Body of pancreas (tissue), 4 donors: ENCODE data around the gene CTH. TPM values are rescaled to one million over a fixed set of nuclear protein-coding genes. Genes with fewer than 3 reads are reported as not detected.
A peak's percentile ranks its signal among the peaks of the same experiment; 100 is the strongest.
"Not testable (repeated sequence)": the region's sequence is repeated elsewhere in the genome, so short reads cannot be mapped to it uniquely, and the experiment has no call there.

ENCODE experiments used
- ATAC-seq: fragments of 150-250 bp; one replicate; pipeline ENCODE4 v1.9.1; 2016
- DNase-seq, 4 donors: peaks; one replicate each; pipeline ENCODE4 v3.0.0-alpha.2; 2019
- H3K27ac ChIP-seq, 4 donors: fragments of 200-600 bp; sonication (generic); 1 replicate in 3 of 4; 2 replicates in 1 of 4; pipeline versions ENCODE4 v1.5.1 to v1.6.1; 2016 to 2019; ENCODE audit warnings: mild to moderate bottlenecking in 1 of 4, mixed read lengths in 1 of 4, moderate library complexity in 1 of 4
- H3K27me3 ChIP-seq, 2 donors: fragments of 200-600 bp; sonication (generic); one replicate each; pipeline ENCODE4 v1.6.0; 2016; ENCODE audit warnings: mild to moderate bottlenecking in 1 of 2
- H3K36me3 ChIP-seq, 2 donors: fragments of 200-600 bp; sonication (generic); replicated peaks in 1 of 2; 2 replicates each; pipeline ENCODE4 v1.5.1; 2016; ENCODE audit warnings: low read depth in 2 of 2; ENCODE audit not compliant: insufficient read depth in 1 of 2
- H3K4me1 ChIP-seq: fragments of 200-600 bp; sonication (generic); one replicate; pipeline ENCODE4 v1.6.0; 2016
- H3K4me3 ChIP-seq, 2 donors: fragments of 200-600 bp; sonication (generic); 1 replicate in 1 of 2; 2 replicates in 1 of 2; pipeline ENCODE4 v1.5.1; 2016 to 2019
- H3K9me3 ChIP-seq, 3 donors: fragments of 200-600 bp; sonication (generic); 1 replicate in 2 of 3; 2 replicates in 1 of 3; pipeline ENCODE4 v1.5.1; 2016
- POLR2A ChIP-seq, 3 donors: fragments of 450-650 bp; IDR thresholded peaks; one replicate each; pipeline ENCODE4 v1.6.1; 2016; ENCODE audit warnings: antibody characterized with exemption in 3 of 3, mild to moderate bottlenecking in 2 of 3
- WGBS, 2 donors: methylation state at CpG; one replicate each; pipeline ENCODE4 v1.1.5; 2017; 5-methylcytosine and 5-hydroxymethylcytosine counted together
- intact Hi-C: fragments of 100-400 bp; cut with DNase I; formaldehyde crosslinking; loops from one replicate; pipeline ENCODE4 v1.15.1; 2023
- total RNA-seq, 2 donors: library from RNA; depleted of rRNA; stranded (reverse); fragments of >200 nt; gene quantifications; one replicate each; pipeline ENCODE4 v1.1.0, GENCODE V29; 2016
- TF ChIP-seq, protein P1 (sequence below), 7 experiments: fragments of 450-650 bp in 4 of 7; fragments of 200-600 bp in 3 of 7; sonication (generic) in 3 of 7; IDR thresholded peaks; one replicate each; pipeline ENCODE4 v1.5.1; 2016 to 2019; ENCODE audit warnings: antibody characterized with exemption in 7 of 7

CTH gene
- total RNA-seq, 2 donors from 2014 or later, result 5.9 to 7.3 TPM

DNA sequence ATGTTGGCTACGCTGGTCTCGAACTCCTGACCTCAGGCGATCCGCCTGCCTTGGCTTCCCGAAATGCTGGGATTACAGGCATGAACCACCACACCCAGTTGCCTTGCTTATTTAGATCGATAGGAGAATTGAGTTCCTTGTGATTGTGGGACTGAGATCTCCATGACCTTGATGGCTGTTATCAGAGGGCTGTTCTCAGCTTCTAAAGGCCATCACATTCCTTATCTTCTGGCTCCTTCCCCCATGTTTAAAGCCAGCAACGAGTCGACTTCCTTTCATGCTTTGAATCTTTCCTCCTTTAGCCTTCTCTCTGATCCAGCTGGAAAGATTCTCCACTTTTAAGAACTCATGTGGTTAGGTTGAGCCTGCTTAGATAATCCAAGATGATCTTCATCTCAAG is 38.0 kb downstream of the CTH start:
- H3K27ac ChIP-seq, result no peak overlapping the region
- no peak overlapping the region for H3K4me3 ChIP-seq
- 61 to 75% methylated on average over 8 of the region's 8 CpGs for WGBS, 2 donors
- no peaks in the 10 kb centered on the region for H3K27me3 ChIP-seq
- no peaks in the 10 kb centered on the region for H3K4me1 ChIP-seq
- no peaks in the 10 kb centered on the region for H3K9me3 ChIP-seq
- intact Hi-C loops, result no loop called here
- TF ChIP-seq POLR2A (IDR thresholded peaks at IDR 0.05), result no peak
- TF ChIP-seq, protein P1, sequence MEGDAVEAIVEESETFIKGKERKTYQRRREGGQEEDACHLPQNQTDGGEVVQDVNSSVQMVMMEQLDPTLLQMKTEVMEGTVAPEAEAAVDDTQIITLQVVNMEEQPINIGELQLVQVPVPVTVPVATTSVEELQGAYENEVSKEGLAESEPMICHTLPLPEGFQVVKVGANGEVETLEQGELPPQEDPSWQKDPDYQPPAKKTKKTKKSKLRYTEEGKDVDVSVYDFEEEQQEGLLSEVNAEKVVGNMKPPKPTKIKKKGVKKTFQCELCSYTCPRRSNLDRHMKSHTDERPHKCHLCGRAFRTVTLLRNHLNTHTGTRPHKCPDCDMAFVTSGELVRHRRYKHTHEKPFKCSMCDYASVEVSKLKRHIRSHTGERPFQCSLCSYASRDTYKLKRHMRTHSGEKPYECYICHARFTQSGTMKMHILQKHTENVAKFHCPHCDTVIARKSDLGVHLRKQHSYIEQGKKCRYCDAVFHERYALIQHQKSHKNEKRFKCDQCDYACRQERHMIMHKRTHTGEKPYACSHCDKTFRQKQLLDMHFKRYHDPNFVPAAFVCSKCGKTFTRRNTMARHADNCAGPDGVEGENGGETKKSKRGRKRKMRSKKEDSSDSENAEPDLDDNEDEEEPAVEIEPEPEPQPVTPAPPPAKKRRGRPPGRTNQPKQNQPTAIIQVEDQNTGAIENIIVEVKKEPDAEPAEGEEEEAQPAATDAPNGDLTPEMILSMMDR (IDR thresholded peaks at IDR 0.05), result no peak
- no peak for ATAC-seq
- no peaks in the 10 kb centered on the region for H3K36me3 ChIP-seq
- DNase-seq, result no peak

- not testable (repeated sequence) for H3K4me3 ChIP-seq, H3K27me3 ChIP-seq
- WGBS, 2 donors, result 71 to 92% methylated on average over 3 of the region's 3 CpGs
These were observed 41.3 kb downstream of the CTH start for GRCh38 chr1:70452164-70452939.

DNA sequence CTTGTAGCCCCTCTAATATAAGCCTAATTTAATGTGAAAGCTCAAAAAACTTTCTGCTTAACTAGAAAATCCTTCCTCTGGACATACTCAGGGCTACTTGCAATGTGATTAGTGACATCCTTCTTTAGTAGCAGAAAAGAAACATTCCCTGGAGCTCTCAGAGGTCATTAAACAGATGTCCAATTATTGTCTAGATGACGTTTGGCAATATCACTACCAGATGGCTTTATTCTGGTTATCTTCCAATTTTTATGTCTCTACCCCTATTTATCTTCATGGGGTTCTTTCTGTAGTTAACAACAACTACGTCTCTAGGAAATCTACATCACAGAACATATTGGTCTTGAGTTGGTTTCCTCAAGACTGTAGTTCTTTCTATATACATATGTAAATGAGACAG is 44.2 kb downstream of the CTH start:
- DNase-seq (no peak), ATAC-seq (no peak)
- H3K9me3 ChIP-seq, result no peaks in the 10 kb centered on the region
- no peaks in the 10 kb centered on the region for H3K36me3 ChIP-seq
- H3K4me3 ChIP-seq, result no peak overlapping the region
- intact Hi-C loops, result no loop called here
- H3K27me3 ChIP-seq, result no peaks in the 10 kb centered on the region
- WGBS, 2 donors, result 48 to 56% methylated on average over 2 of the region's 2 CpGs
- H3K4me1 ChIP-seq, result no peaks in the 10 kb centered on the region
- TF ChIP-seq, protein P1 (IDR thresholded peaks at IDR 0.05), result no peak
- no peak for TF ChIP-seq POLR2A (IDR thresholded peaks at IDR 0.05)
- H3K27ac ChIP-seq, result no peak overlapping the region

More at GRCh38 chr1:70452164-70452939, 41.3 kb downstream of the CTH start:
- H3K36me3 ChIP-seq, H3K27ac ChIP-seq, DNase-seq, ATAC-seq, intact Hi-C loops, H3K4me1 ChIP-seq, H3K9me3 ChIP-seq: not testable (repeated sequence)

DNA sequence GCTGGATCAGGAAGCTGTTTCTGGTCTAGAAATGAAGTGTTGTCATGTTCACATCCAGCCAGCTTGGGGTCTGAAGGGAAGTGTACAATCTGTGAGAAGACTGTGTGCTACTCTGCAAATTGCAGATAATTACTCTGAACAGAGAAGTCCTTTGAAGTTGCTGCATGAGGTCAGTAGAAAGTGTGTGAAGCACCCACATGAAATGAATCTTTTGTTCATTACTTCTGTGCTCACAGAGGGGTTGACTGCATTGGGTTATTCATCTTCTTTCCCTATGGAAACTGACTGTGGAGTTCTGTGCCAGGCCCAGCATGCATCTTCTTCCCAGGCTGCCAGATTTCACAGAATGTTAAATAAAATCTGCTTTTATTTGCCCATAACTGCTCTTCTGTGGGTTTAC is 47.1 kb downstream of the CTH start:
- DNase-seq (no peak), ATAC-seq (no peak)
- Histone ChIP-seq H3K27me3 (no peaks in the 10 kb centered on the region), H3K4me3 (no peak overlapping the region), H3K36me3 (no peaks in the 10 kb centered on the region), H3K4me1 (peaks cover 5% of the 10 kb centered on the region), H3K27ac (no peak overlapping the region), H3K9me3 (no peaks in the 10 kb centered on the region)
- no peak for TF ChIP-seq POLR2A (IDR thresholded peaks at IDR 0.05)
- TF ChIP-seq, protein P1 (IDR thresholded peaks at IDR 0.05), result no peak
- intact Hi-C loops, result no loop called here

DNA sequence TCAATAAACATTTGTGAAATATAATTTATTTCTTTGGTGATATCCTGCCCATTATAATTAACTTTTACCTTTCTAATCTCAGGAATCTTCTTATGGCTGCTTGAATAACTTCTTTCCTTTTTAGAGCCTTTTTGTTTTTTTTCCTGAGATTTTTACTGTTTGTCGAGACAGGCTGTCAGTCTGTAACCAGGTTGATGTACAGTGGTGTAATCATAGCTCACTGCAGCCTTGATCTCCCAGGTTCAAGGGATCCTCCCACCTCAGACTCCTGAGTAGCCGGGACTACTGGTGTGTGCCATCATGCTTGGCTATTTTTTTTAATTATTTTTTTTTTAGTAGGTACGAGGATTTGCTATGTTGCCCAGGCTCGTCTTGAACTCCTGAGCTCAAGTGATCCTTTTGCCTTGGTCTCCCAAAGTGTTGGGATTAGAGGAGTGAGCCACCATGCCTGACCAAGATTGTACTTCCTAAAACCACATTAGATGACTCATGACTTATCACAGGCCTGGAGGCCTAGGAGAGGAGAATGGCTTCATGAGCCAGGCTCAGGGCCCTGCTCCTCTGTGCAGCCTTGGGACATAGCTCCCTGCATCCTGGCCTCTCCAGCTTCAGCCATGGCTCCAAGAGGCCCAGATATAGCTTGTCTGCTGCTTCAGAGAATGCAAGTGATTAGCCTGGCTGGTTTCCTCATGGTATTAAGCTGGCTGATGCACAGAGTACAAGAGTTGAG is 48.6 kb downstream of the CTH start:
- H3K9me3 ChIP-seq, result no peaks in the 10 kb centered on the region
- no peak for DNase-seq
- no peaks in the 10 kb centered on the region for H3K36me3 ChIP-seq
- TF ChIP-seq, protein P1 (IDR thresholded peaks at IDR 0.05), result no peak
- TF ChIP-seq POLR2A (IDR thresholded peaks at IDR 0.05), result no peak
- intact Hi-C loops, result no loop called here
- no peak for ATAC-seq
- 89 to 90% methylated on average over 4 of the region's 4 CpGs for WGBS, 2 donors
- H3K27me3 ChIP-seq, result no peaks in the 10 kb centered on the region
- no peak overlapping the region for H3K4me3 ChIP-seq
- no peak overlapping the region for H3K27ac ChIP-seq
- peaks cover 5% of the 10 kb centered on the region for H3K4me1 ChIP-seq

GRCh38 chr1:70460740-70461713 is 50.0 kb downstream of the CTH start:
- WGBS, 2 donors, result 48 to 76% methylated on average over 8 of the region's 8 CpGs
- H3K36me3 ChIP-seq, intact Hi-C loops, H3K4me3 ChIP-seq, H3K27me3 ChIP-seq, H3K4me1 ChIP-seq, H3K27ac ChIP-seq, H3K9me3 ChIP-seq: not testable (repeated sequence)
- DNase-seq (peak in 2 of 4 donors; percentile 9 to 28), ATAC-seq (peak; percentile 33)
